Keratinocyte (primary cell): Measurements from ENCODE around the gene PFDN5. TPM values are rescaled to one million over a fixed set of nuclear protein-coding genes. Genes with fewer than 3 reads are reported as not detected.

Experiments
- DNase-seq: peaks from one replicate; pipeline ENCODE4 v3.0.0-alpha.2; 2011; ENCODE audit warnings: low read depth, missing footprints, low spot score
- FAIRE-seq: peaks from 2 replicates; lab custom pipeline; 2011; peaks lifted over from hg19 to GRCh38; lab: Jason Lieb, UNC
- H2AFZ ChIP-seq: 2 replicates; pipeline ENCODE4 v1.6.0; 2012; ENCODE audit warnings: low read length, control low read depth, inconsistent platforms; ENCODE audit not compliant: control insufficient read depth
- H3K27ac ChIP-seq: 2 replicates; pipeline ENCODE4 v1.5.1; 2011; ENCODE audit warnings: low read length; ENCODE audit not compliant: control insufficient read depth, insufficient read depth
- H3K27me3 ChIP-seq: 3 replicates; pipeline ENCODE4 v1.6.0; 2011; ENCODE audit warnings: low read length; ENCODE audit not compliant: control insufficient read depth, insufficient read depth; ENCODE audit errors: extremely low read depth
- H3K36me3 ChIP-seq, 2 experiments: 2 replicates in 1 of 2; 3 replicates in 1 of 2; pipeline ENCODE4 v1.5.1; 2011; ENCODE audit warnings: low read length in 2 of 2, mild to moderate bottlenecking in 1 of 2; ENCODE audit not compliant: control insufficient read depth in 2 of 2, insufficient read depth in 2 of 2; ENCODE audit errors: extremely low read depth in 1 of 2
- H3K4me1 ChIP-seq: 3 replicates; pipeline ENCODE4 v1.5.1; 2011; ENCODE audit warnings: low read length; ENCODE audit not compliant: control insufficient read depth, insufficient read depth; ENCODE audit errors: extremely low read depth
- H3K4me2 ChIP-seq: 3 replicates; pipeline ENCODE4 v1.6.0; 2011; ENCODE audit warnings: low read depth, low read length; ENCODE audit not compliant: control insufficient read depth, insufficient read depth; ENCODE audit errors: extremely low read depth
- H3K4me3 ChIP-seq, 3 experiments: fragments of 200-600 bp in 1 of 3; sonication (generic) in 1 of 3; 2 replicates in 2 of 3; 3 replicates in 1 of 3; pipeline ENCODE4 v1.5.1; 2011 to 2016; ENCODE audit warnings: low read length in 3 of 3, mild to moderate bottlenecking in 3 of 3, control low read depth in 2 of 3, inconsistent platforms in 1 of 3, low read depth in 1 of 3, mixed read lengths in 1 of 3, mixed run types in 1 of 3, moderate library complexity in 1 of 3; ENCODE audit not compliant: control insufficient read depth in 2 of 3, insufficient read depth in 2 of 3; ENCODE audit errors: extremely low read depth in 1 of 3
- H3K79me2 ChIP-seq: 2 replicates; pipeline ENCODE4 v1.6.0; 2012; ENCODE audit warnings: low read length; ENCODE audit not compliant: control insufficient read depth, insufficient read depth
- H3K9ac ChIP-seq: 3 replicates; pipeline ENCODE4 v1.6.0; 2011; ENCODE audit warnings: low read length; ENCODE audit not compliant: control insufficient read depth, insufficient read depth; ENCODE audit errors: extremely low read depth
- H3K9me1 ChIP-seq: 3 replicates; pipeline ENCODE4 v1.6.0; 2011; ENCODE audit warnings: low read length; ENCODE audit not compliant: control insufficient read depth, insufficient read depth; ENCODE audit errors: extremely low read depth
- H3K9me3 ChIP-seq: 2 replicates; pipeline ENCODE4 v1.5.1; 2012; ENCODE audit warnings: low read depth, low read length; ENCODE audit not compliant: control insufficient read depth
- H4K20me1 ChIP-seq: 3 replicates; pipeline ENCODE4 v1.6.0; 2011; ENCODE audit warnings: low read length; ENCODE audit not compliant: control insufficient read depth, insufficient read depth; ENCODE audit errors: extremely low read depth
- CTCF ChIP-seq, 3 experiments: IDR thresholded peaks in 1 of 3; conservative IDR thresholded peaks in 1 of 3; optimal IDR thresholded peaks in 1 of 3; 2 replicates in 2 of 3; 3 replicates in 1 of 3; pipeline versions ENCODE3 to v1.5.1; 2011; ENCODE audit warnings: low read length in 3 of 3, mild to moderate bottlenecking in 3 of 3, moderate library complexity in 2 of 3, control low read depth in 1 of 3, inconsistent platforms in 1 of 3; ENCODE audit not compliant: insufficient read depth in 2 of 3; ENCODE audit errors: extremely low read depth in 1 of 3
- EZH2 ChIP-seq: IDR thresholded peaks from one replicate; pipeline ENCODE4 v1.6.1; 2012; ENCODE audit warnings: inconsistent platforms, mild to moderate bottlenecking, low read length, moderate library complexity
- dilution Hi-C: fragments of 300-500 bp; cut with MboI; formaldehyde crosslinking; loops from one replicate; pipeline ENCODE4 v1.7.0; 2020; ENCODE audit warnings: low sequenced_read_pairs; ENCODE audit not compliant: extremely low pct_ligation_motif_present
- polyA plus RNA-seq, 5 experiments: library from polyadenylated mRNA; depleted of rRNA in 3 of 5; stranded (reverse) in 3 of 5; stranded (forward) in 1 of 5; unstranded in 1 of 5; fragments of >200 nt; gene quantifications; 1 replicate in 1 of 5; 2 replicates in 3 of 5; 3 replicates in 1 of 5; pipeline versions ENCODE4 v1.2.1 to v1.2.3, GENCODE V29; 2011 to 2012; ENCODE audit warnings: missing spikeins in 2 of 5, low read depth in 1 of 5, low replicate concordance in 1 of 5

PFDN5 gene
- polyA plus RNA-seq, 1 donor (not counting 4 experiments of a cell fraction or from before 2014, with no cell fraction given), result 659 TPM

- FAIRE-seq (no peak), DNase-seq (peak; percentile 33)
- peak overlapping the region; percentile 95 for H2AFZ ChIP-seq
Observed at GRCh38 chr12:53324779-53325510, 29.6 kb downstream of the PFDN5 start.

GRCh38 chr12:53325511-53326061, 30.2 kb downstream of the PFDN5 start:
- H3K4me2 ChIP-seq, result peak overlapping the region; percentile 99
- peak overlapping the region; percentile 0 for H2AFZ ChIP-seq
- peaks cover 18% of the 10 kb centered on the region for H3K4me1 ChIP-seq
- H3K9me1 ChIP-seq, result no peaks in the 10 kb centered on the region
- peak overlapping the region; percentile 48 to 81 (median 79) for H3K4me3 ChIP-seq
- FAIRE-seq (no peak), DNase-seq (no peak)
- H3K27me3 ChIP-seq, result no peaks in the 10 kb centered on the region
- H3K27ac ChIP-seq, result peak overlapping the region; percentile 36
- peaks cover 2% of the 10 kb centered on the region for H3K79me2 ChIP-seq
- H3K9me3 ChIP-seq, result no peaks in the 10 kb centered on the region
- H3K36me3 ChIP-seq, result no peaks in the 10 kb centered on the region
- H3K9ac ChIP-seq, result peak overlapping the region; percentile 81
- no peaks in the 10 kb centered on the region for H4K20me1 ChIP-seq
- dilution Hi-C loops, result no loop called here
- peak; percentile 31 for TF ChIP-seq EZH2
- TF ChIP-seq CTCF (optimal IDR thresholded peaks at IDR 0.05 in 1 of 3, IDR thresholded peaks at IDR 0.05 in 1 of 3, conservative IDR thresholded peaks at IDR 0.05 in 1 of 3; ENCODE audit: extremely low read depth in 1 of 3, insufficient read depth in 2 of 3, low read length in 3 of 3), result no peak

More at GRCh38 chr12:53324779-53325510, 29.6 kb downstream of the PFDN5 start:
- no peaks in the 10 kb centered on the region for H3K9me1 ChIP-seq
- no peaks in the 10 kb centered on the region for H3K9me3 ChIP-seq
- H3K27ac ChIP-seq, result peak overlapping the region; percentile 73
- H3K4me1 ChIP-seq, result peaks cover 21% of the 10 kb centered on the region
- peak overlapping the region; percentile 48 to 81 (median 79) for H3K4me3 ChIP-seq
- H3K79me2 ChIP-seq, result peaks cover 2% of the 10 kb centered on the region
- TF ChIP-seq CTCF (optimal IDR thresholded peaks at IDR 0.05 in 1 of 3, IDR thresholded peaks at IDR 0.05 in 1 of 3, conservative IDR thresholded peaks at IDR 0.05 in 1 of 3; ENCODE audit: extremely low read depth in 1 of 3, insufficient read depth in 2 of 3, low read length in 3 of 3) (peak; percentile 61 to 82 (median 81)), EZH2 (no peak)
- no peaks in the 10 kb centered on the region for H4K20me1 ChIP-seq
- no peaks in the 10 kb centered on the region for H3K36me3 ChIP-seq
- peak overlapping the region; percentile 99 for H3K4me2 ChIP-seq
- no peaks in the 10 kb centered on the region for H3K27me3 ChIP-seq
- dilution Hi-C loops, result no loop called here
- H3K9ac ChIP-seq, result peak overlapping the region; percentile 81
